HepG2 (cell line): Measurements from ENCODE around the gene ARHGEF10L. TPM values are rescaled to one million over a fixed set of nuclear protein-coding genes. Genes with fewer than 3 reads are reported as not detected.
A peak's percentile ranks its signal among the peaks of the same experiment; 100 is the strongest.

Source experiments
- GZF1 ChIP-seq: sonication (generic); formaldehyde crosslinking; IDR thresholded peaks from 2 replicates; pipeline ENCODE4 v1.5.1; 2020; ENCODE audit warnings: mild to moderate bottlenecking, missing genetic modification reagents
- HNRNPH1 ChIP-seq: fragments of 200-400 bp; formaldehyde crosslinking; optimal IDR thresholded peaks from 2 replicates; pipeline ENCODE3; 2017; ENCODE audit warnings: mild to moderate bottlenecking, low read depth, low read length
- NAIF1 ChIP-seq: sonication (generic); formaldehyde crosslinking; IDR thresholded peaks from 2 replicates; pipeline ENCODE4 v1.5.0; 2020; ENCODE audit warnings: mild to moderate bottlenecking, missing genetic modification reagents, borderline replicate concordance
- NCOA2 ChIP-seq: sonication (generic); formaldehyde crosslinking; IDR thresholded peaks from 2 replicates; pipeline ENCODE4 v1.8.0; 2022; ENCODE audit warnings: inconsistent platforms
- RCOR2 ChIP-seq: IDR thresholded peaks from 2 replicates; pipeline ENCODE4 v1.6.1; 2016; ENCODE audit warnings: missing biosample characterization, missing genetic modification reagents
- REL ChIP-seq: sonication (generic); formaldehyde crosslinking; conservative IDR thresholded peaks from 2 replicates; pipeline ENCODE4 v1.8.0; 2022; ENCODE audit warnings: mild to moderate bottlenecking, missing genetic modification reagents, moderate library complexity
- RFX5 ChIP-seq: IDR thresholded peaks from 2 replicates; pipeline ENCODE4 v1.6.1; 2011; ENCODE audit warnings: low read depth, low read length, improper control_type of control experiment
- SALL1 ChIP-seq: sonication (generic); formaldehyde crosslinking; IDR thresholded peaks from 2 replicates; pipeline ENCODE4 v1.8.0; 2022; ENCODE audit warnings: mild to moderate bottlenecking, missing genetic modification reagents
- ZBTB7A ChIP-seq: sonication (generic); formaldehyde crosslinking; IDR thresholded peaks from 2 replicates; pipeline ENCODE4 v1.8.0; 2022; ENCODE audit warnings: mild to moderate bottlenecking, missing genetic modification reagents
- ZNF343 ChIP-seq: sonication (generic); formaldehyde crosslinking; IDR thresholded peaks from 2 replicates; pipeline ENCODE4 v1.4.0; 2020; ENCODE audit warnings: mild to moderate bottlenecking, missing genetic modification reagents
- ZNF552 ChIP-seq: sonication (generic); formaldehyde crosslinking; IDR thresholded peaks from 2 replicates; pipeline ENCODE4 v1.9.0; 2022; ENCODE audit warnings: missing genetic modification reagents, mild to moderate bottlenecking, borderline replicate concordance
- ZNF672 ChIP-seq: sonication (generic); formaldehyde crosslinking; IDR thresholded peaks from 2 replicates; pipeline ENCODE4 v1.8.1; 2022; ENCODE audit warnings: missing genetic modification reagents
- polyA plus RNA-seq, 8 experiments: library from polyadenylated mRNA; depleted of rRNA in 3 of 8; stranded (reverse) in 7 of 8; unstranded in 1 of 8; fragments of >200 nt; fragmentation: Illumina TruSeq in 4 of 8; extraction: Trizol in 4 of 8; gene quantifications; 2 replicates each; pipeline versions ENCODE4 v1.2.1 to v1.2.3, GENCODE V29; 2011 to 2016; ENCODE audit warnings: low read depth in 4 of 8, missing spikeins in 1 of 8, mixed read lengths in 1 of 8; ENCODE audit not compliant: insufficient read depth in 1 of 8
- total RNA-seq, 5 experiments: library from RNA; depleted of rRNA; stranded (reverse); fragments of >200 nt; fragmentation: Illumina TruSeq; extraction: Trizol; gene quantifications; 2 replicates each; pipeline ENCODE4 v1.2.3, GENCODE V29; 2016; ENCODE audit warnings: low read depth in 1 of 5
- TF ChIP-seq, protein P1 (sequence below): sonication (generic); formaldehyde crosslinking; IDR thresholded peaks from 2 replicates; pipeline ENCODE4 v1.4.0; 2020; ENCODE audit warnings: mild to moderate bottlenecking, missing genetic modification reagents, borderline replicate concordance
- TF ChIP-seq, protein P2 (sequence below): sonication (generic); formaldehyde crosslinking; conservative IDR thresholded peaks from 2 replicates; pipeline ENCODE4 v1.5.0; 2020; ENCODE audit warnings: missing genetic modification reagents
- TF ChIP-seq, protein P3 (sequence below): sonication (generic); formaldehyde crosslinking; IDR thresholded peaks from one replicate; pipeline ENCODE4 v1.5.1; 2020; ENCODE audit warnings: mild to moderate bottlenecking, missing genetic modification reagents; ENCODE audit errors: not compliant biosample characterization
- TF ChIP-seq, protein P4 (sequence below): sonication (generic); formaldehyde crosslinking; IDR thresholded peaks from 2 replicates; pipeline ENCODE4 v1.8.1; 2023; ENCODE audit warnings: missing genetic modification reagents, inconsistent platforms, borderline replicate concordance

The ARHGEF10L gene
- total and polyA plus RNA-seq, 2 of the 13 experiments (the other 11 are each of a cell fraction or from before 2014, with no cell fraction given) = 46.5 to 78.3 TPM

DNA sequence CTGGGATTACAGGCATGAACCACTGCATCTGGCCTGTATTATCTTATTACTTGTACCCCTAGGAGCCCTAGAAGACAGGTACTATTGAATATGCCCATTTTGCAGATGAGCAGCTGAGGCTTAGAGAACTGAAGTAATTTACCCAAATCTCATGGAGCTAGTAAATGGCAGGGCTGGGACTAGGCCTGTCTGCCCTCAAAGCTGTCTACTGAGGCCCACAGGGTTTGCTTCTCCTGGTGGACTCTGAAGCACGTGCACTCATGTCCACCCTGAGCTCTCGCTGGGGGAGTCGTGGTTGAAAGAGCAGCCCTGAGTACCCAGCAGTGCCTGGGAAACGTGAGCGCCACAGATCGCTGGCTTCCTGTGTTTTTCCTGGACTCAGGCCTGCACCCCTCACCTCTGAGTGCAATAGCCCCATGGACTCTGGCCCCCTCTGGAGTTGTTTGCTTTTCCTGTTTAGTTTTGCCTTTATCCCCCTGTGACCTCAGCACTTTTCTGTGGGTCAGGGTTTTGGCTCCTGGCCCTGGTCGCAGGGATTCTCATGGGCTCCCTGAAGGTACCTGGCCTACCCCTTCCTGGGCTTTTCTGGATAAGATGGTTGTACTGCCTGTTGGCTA lies 52.4 kb downstream of the ARHGEF10L start (continued):
- TF ChIP-seq, protein P1, sequence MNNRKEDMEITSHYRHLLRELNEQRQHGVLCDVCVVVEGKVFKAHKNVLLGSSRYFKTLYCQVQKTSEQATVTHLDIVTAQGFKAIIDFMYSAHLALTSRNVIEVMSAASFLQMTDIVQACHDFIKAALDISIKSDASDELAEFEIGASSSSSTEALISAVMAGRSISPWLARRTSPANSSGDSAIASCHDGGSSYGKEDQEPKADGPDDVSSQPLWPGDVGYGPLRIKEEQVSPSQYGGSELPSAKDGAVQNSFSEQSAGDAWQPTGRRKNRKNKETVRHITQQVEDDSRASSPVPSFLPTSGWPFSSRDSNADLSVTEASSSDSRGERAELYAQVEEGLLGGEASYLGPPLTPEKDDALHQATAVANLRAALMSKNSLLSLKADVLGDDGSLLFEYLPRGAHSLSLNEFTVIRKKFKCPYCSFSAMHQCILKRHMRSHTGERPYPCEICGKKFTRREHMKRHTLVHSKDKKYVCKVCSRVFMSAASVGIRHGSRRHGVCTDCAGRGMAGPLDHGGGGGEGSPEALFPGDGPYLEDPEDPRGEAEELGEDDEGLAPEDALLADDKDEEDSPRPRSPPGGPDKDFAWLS (CRISPR knock-in tag) = no peak
- TF ChIP-seq SALL1 (CRISPR knock-in tag) (peak; percentile 99), RCOR2 (CRISPR knock-in tag) (peak; percentile 95), RFX5 (no peak), ZNF672 (CRISPR knock-in tag) (no peak), REL (no peak; the same call in 1 of the 2 replicates), ZBTB7A (CRISPR knock-in tag) (peak; percentile 78; the same call in 1 of the 2 replicates), NCOA2 (CRISPR knock-in tag) (peak; percentile 93), HNRNPH1 (no peak), ZNF552 (CRISPR knock-in tag) (peak; percentile 75), GZF1 (CRISPR knock-in tag) (no peak), NAIF1 (CRISPR knock-in tag) (peak; percentile 96), ZNF343 (CRISPR knock-in tag) (peak; percentile 79; the same call in 1 of the 2 replicates)
- TF ChIP-seq, protein P2, sequence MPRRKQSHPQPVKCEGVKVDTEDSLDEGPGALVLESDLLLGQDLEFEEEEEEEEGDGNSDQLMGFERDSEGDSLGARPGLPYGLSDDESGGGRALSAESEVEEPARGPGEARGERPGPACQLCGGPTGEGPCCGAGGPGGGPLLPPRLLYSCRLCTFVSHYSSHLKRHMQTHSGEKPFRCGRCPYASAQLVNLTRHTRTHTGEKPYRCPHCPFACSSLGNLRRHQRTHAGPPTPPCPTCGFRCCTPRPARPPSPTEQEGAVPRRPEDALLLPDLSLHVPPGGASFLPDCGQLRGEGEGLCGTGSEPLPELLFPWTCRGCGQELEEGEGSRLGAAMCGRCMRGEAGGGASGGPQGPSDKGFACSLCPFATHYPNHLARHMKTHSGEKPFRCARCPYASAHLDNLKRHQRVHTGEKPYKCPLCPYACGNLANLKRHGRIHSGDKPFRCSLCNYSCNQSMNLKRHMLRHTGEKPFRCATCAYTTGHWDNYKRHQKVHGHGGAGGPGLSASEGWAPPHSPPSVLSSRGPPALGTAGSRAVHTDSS (CRISPR knock-in tag) = no peak
- TF ChIP-seq, protein P3, sequence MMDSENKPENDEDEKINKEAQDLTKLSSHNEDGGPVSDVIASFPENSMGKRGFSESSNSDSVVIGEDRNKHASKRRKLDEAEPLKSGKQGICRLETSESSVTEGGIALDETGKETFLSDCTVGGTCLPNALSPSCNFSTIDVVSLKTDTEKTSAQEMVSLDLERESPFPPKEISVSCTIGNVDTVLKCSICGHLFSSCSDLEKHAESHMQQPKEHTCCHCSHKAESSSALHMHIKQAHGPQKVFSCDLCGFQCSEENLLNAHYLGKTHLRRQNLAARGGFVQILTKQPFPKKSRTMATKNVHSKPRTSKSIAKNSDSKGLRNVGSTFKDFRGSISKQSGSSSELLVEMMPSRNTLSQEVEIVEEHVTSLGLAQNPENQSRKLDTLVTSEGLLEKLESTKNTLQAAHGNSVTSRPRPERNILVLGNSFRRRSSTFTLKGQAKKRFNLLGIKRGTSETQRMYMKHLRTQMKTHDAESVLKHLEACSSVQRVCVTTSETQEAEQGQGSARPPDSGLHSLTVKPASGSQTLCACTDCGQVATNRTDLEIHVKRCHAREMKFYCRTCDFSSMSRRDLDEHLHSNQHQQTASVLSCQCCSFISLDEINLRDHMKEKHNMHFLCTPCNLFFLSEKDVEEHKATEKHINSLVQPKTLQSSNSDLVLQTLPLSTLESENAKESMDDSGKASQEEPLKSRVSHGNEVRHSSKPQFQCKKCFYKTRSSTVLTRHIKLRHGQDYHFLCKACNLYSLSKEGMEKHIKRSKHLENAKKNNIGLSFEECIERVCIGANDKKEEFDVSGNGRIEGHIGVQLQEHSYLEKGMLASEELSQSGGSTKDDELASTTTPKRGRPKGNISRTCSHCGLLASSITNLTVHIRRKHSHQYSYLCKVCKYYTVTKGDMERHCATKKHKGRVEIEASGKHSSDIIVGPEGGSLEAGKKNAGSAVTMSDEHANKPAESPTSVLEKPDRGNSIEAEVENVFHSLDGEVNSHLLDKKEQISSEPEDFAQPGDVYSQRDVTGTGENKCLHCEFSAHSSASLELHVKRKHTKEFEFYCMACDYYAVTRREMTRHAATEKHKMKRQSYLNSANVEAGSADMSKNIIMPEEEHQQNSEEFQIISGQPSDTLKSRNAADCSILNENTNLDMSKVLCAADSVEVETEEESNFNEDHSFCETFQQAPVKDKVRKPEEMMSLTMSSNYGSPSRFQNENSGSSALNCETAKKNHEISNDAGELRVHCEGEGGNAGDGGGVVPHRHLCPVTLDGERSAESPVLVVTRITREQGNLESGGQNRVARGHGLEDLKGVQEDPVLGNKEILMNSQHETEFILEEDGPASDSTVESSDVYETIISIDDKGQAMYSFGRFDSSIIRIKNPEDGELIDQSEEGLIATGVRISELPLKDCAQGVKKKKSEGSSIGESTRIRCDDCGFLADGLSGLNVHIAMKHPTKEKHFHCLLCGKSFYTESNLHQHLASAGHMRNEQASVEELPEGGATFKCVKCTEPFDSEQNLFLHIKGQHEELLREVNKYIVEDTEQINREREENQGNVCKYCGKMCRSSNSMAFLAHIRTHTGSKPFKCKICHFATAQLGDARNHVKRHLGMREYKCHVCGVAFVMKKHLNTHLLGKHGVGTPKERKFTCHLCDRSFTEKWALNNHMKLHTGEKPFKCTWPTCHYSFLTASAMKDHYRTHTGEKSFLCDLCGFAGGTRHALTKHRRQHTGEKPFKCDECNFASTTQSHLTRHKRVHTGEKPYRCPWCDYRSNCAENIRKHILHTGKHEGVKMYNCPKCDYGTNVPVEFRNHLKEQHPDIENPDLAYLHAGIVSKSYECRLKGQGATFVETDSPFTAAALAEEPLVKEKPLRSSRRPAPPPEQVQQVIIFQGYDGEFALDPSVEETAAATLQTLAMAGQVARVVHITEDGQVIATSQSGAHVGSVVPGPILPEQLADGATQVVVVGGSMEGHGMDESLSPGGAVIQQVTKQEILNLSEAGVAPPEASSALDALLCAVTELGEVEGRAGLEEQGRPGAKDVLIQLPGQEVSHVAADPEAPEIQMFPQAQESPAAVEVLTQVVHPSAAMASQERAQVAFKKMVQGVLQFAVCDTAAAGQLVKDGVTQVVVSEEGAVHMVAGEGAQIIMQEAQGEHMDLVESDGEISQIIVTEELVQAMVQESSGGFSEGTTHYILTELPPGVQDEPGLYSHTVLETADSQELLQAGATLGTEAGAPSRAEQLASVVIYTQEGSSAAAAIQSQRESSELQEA (CRISPR knock-in tag) = peak; percentile 83
- TF ChIP-seq, protein P4, sequence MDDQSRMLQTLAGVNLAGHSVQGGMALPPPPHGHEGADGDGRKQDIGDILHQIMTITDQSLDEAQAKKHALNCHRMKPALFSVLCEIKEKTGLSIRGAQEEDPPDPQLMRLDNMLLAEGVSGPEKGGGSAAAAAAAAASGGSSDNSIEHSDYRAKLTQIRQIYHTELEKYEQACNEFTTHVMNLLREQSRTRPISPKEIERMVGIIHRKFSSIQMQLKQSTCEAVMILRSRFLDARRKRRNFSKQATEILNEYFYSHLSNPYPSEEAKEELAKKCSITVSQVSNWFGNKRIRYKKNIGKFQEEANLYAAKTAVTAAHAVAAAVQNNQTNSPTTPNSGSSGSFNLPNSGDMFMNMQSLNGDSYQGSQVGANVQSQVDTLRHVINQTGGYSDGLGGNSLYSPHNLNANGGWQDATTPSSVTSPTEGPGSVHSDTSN = 0 out of 2 replicates have a peak, but pooled peaks have one; percentile 70
